Right lobe of liver (tissue), 6 donors: Measurements from ENCODE around the gene HCN4. TPM values are rescaled to one million over a fixed set of nuclear protein-coding genes. Genes with fewer than 3 reads are reported as not detected.

Experiments
- ATAC-seq, 4 donors: fragments of 200-7000 bp; cut with Tn5 transposase; one replicate each; pipeline ENCODE4 v1.9.1; 2020; ENCODE audit warnings: mild to moderate bottlenecking in 4 of 4, moderate library complexity in 4 of 4
- DNase-seq, 3 donors: peaks; one replicate each; pipeline ENCODE4 v3.0.0-alpha.2; 2020
- H3K27ac ChIP-seq, 3 donors: fragments of 200-600 bp; one replicate each; pipeline ENCODE4 v1.8.0; 2022
- H3K27me3 ChIP-seq, 2 donors: fragments of 200-600 bp; one replicate each; pipeline ENCODE4 v1.8.0; 2022
- H3K36me3 ChIP-seq, 4 donors: fragments of 200-600 bp; sonication (generic) in 1 of 4; one replicate each; pipeline versions ENCODE4 v1.5.1 to v1.8.0; 2017 to 2022; ENCODE audit warnings: control low read depth in 1 of 4
- H3K4me1 ChIP-seq, 4 donors: fragments of 200-600 bp; sonication (generic) in 1 of 4; one replicate each; pipeline versions ENCODE4 v1.5.1 to v1.8.0; 2017 to 2022; ENCODE audit warnings: control low read depth in 1 of 4
- H3K4me3 ChIP-seq, 3 donors: fragments of 200-600 bp; one replicate each; pipeline ENCODE4 v1.8.0; 2022
- H3K9me3 ChIP-seq, 4 donors: fragments of 200-600 bp; sonication (generic) in 1 of 4; one replicate each; pipeline versions ENCODE4 v1.5.1 to v1.8.0; 2017 to 2022; ENCODE audit warnings: control low read depth in 1 of 4
- POLR2A ChIP-seq: fragments of 450-650 bp; IDR thresholded peaks from one replicate; pipeline ENCODE4 v1.6.1; 2017; ENCODE audit warnings: antibody characterized with exemption, mild to moderate bottlenecking
- WGBS: methylation state at CpG from one replicate; pipeline ENCODE4 v1.1.6; 2018; ENCODE audit warnings: low coverage, low lambda C conversion rate; ENCODE audit not compliant: insufficient coverage; ENCODE audit errors: missing lambda C conversion rate; 5-methylcytosine and 5-hydroxymethylcytosine counted together
- intact Hi-C, 2 donors: fragments of 100-400 bp; cut with DNase I; formaldehyde crosslinking; loops; one replicate each; pipeline versions ENCODE4 v1.11.2 to v1.14.1; 2022
- total RNA-seq, 6 experiments: library from RNA; depleted of rRNA in 2 of 6; stranded (reverse); fragments of >200 nt in 2 of 6; fragmentation: NEBNext Ultra II Directional in 3 of 6; extraction: Animal tissue kit (Norgen Biotek cat#: 25700) in 3 of 6; gene quantifications; one replicate each; pipeline versions ENCODE4 v1.1.0 to v1.2.4, GENCODE V29; 2016 to 2023
- TF ChIP-seq, protein P1 (sequence below), 4 donors: fragments of 200-600 bp in 3 of 4; fragments of 450-650 bp in 1 of 4; IDR thresholded peaks; one replicate each; pipeline versions ENCODE4 v1.5.1 to v1.8.0; 2016 to 2022; ENCODE audit warnings: antibody characterized with exemption in 4 of 4, mild to moderate bottlenecking in 2 of 4
- donor health status: DM: no; HTN: yes; CAD: no.
- donor health status: DM: no; HTN: no; CAD: no.
- donor health status: DM: no; HTN: no; CAD: no.
- donor health status: DM: no; HTN: yes; CAD: no.
- donor health status: DM: no; HTN: yes; CAD: no.

Gene HCN4
- total RNA-seq, 6 experiments from 2014 or later: 0.06 TPM; not detected in 5

DNA sequence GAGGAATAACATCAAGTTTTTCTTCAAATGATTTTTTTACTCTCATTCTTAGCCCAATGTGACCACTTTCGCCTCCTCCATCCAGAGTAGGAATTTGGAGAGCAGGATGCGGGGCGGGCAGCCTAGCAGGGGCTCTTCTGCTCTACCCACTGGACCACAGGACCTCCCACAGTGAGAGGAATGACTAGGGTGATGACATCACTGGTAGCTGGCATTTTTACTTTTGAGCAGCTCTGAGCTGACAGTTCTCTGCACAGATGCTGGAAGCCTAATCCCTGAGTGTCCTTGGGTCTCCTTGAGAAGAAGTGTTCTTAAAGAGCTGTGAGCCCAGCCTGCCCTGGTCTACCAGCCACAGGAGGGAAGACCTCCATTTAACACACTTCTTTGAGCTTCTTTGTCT lies 1.4 kb upstream of the HCN4 start:
- Histone ChIP-seq H3K27ac (no peak overlapping the region), H3K4me3 (no peak overlapping the region), H3K36me3 (no peaks in the 10 kb centered on the region), H3K9me3 (no peaks in the 10 kb centered on the region), H3K4me1 (no peaks in the 10 kb centered on the region), H3K27me3 (peaks cover 0 to 32% of the 10 kb centered on the region in 2 donors)
- intact Hi-C loops: no loop called here
- DNase-seq (no peak), ATAC-seq (no peak)
- 33% methylated on average over 1 of the region's 3 CpGs for WGBS
- TF ChIP-seq POLR2A: no peak
- TF ChIP-seq, protein P1, sequence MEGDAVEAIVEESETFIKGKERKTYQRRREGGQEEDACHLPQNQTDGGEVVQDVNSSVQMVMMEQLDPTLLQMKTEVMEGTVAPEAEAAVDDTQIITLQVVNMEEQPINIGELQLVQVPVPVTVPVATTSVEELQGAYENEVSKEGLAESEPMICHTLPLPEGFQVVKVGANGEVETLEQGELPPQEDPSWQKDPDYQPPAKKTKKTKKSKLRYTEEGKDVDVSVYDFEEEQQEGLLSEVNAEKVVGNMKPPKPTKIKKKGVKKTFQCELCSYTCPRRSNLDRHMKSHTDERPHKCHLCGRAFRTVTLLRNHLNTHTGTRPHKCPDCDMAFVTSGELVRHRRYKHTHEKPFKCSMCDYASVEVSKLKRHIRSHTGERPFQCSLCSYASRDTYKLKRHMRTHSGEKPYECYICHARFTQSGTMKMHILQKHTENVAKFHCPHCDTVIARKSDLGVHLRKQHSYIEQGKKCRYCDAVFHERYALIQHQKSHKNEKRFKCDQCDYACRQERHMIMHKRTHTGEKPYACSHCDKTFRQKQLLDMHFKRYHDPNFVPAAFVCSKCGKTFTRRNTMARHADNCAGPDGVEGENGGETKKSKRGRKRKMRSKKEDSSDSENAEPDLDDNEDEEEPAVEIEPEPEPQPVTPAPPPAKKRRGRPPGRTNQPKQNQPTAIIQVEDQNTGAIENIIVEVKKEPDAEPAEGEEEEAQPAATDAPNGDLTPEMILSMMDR (IDR thresholded peaks at IDR 0.05): no peak

DNA sequence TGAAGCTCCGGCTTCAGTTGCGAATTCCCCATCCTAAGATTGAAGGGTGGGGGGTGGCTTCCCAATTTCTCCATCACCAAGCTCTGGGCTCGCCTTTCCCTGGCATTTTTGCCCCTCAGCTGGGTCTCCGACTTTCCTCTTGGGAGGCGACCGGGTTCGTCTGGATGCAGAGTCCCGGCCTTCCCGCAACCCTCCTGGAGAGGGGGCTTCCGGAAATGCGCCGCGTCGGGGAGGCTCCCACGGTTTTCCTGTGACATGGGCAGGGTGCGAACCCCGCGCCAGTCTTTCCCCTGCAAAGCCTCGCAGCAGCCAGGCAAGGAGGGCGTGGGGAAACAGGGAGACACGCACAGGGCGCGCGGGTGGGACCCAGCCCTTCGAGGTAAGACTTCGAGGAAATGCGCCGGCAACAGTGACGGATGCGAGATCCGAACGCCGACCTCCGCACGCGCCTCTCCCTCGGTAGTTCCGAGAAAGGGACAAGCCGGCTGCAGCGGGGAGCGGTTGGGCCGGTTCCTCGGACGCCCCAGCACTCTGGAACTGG lies 466 bp upstream of the HCN4 start:
- H3K27me3 ChIP-seq: peaks cover 0 to 32% of the 10 kb centered on the region in 2 donors
- H3K27ac ChIP-seq: no peak overlapping the region
- ATAC-seq: no peak
- no peak for DNase-seq
- no peaks in the 10 kb centered on the region for H3K9me3 ChIP-seq
- 2% methylated on average over 6 of the region's 44 CpGs for WGBS
- no peak for TF ChIP-seq POLR2A
- TF ChIP-seq, protein P1 (IDR thresholded peaks at IDR 0.05): no peak
- intact Hi-C loops: no loop called here
- H3K4me3 ChIP-seq: no peak overlapping the region
- H3K4me1 ChIP-seq: no peaks in the 10 kb centered on the region
- H3K36me3 ChIP-seq: no peaks in the 10 kb centered on the region

DNA sequence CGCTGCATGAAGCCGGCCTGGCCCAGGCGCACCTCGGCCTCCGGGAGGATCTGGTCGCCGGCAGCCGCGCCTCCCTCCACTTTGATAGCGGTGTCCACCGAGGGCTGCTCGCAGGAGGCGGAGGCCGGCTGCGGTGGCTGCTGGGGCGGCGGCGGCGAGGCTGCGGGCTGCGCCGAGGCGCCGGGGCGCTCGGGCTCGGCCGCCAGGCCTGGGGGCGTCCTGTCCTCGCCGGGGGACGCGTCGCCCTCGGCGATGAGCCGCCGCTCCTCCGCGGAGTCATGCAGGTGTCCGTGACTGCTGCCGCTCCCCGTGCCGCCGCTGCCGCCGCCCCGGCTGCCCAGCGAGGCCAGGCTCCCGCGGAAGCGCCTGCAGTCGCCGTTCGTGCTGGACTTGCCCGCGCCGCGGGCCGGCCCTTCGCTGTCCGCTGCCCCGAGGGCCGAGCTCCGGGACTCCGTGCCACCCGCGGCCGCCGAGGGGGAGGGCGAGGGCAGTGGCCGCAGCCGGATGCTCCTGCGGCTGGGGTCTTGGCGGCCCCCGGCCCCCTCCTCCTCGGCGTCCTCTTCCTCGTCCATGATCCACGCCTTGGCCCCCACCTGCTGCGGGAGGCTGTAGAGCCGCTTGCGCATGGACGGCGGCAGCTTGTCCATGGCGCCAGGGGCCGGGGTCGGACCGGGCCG lies 996 bp downstream of the HCN4 start:
- 0% methylated on average over 1 of the region's 90 CpGs for WGBS
- Histone ChIP-seq H3K27ac (no peak overlapping the region), H3K9me3 (no peaks in the 10 kb centered on the region), H3K4me1 (no peaks in the 10 kb centered on the region), H3K27me3 (peaks cover 0 to 32% of the 10 kb centered on the region in 2 donors), H3K4me3 (peak overlapping the region in 1 of 3 donors; percentile 35), H3K36me3 (no peaks in the 10 kb centered on the region)
- ATAC-seq (no peak), DNase-seq (no peak)
- TF ChIP-seq POLR2A: no peak
- TF ChIP-seq, protein P1 (IDR thresholded peaks at IDR 0.05): no peak
- intact Hi-C loops: no loop called here

DNA sequence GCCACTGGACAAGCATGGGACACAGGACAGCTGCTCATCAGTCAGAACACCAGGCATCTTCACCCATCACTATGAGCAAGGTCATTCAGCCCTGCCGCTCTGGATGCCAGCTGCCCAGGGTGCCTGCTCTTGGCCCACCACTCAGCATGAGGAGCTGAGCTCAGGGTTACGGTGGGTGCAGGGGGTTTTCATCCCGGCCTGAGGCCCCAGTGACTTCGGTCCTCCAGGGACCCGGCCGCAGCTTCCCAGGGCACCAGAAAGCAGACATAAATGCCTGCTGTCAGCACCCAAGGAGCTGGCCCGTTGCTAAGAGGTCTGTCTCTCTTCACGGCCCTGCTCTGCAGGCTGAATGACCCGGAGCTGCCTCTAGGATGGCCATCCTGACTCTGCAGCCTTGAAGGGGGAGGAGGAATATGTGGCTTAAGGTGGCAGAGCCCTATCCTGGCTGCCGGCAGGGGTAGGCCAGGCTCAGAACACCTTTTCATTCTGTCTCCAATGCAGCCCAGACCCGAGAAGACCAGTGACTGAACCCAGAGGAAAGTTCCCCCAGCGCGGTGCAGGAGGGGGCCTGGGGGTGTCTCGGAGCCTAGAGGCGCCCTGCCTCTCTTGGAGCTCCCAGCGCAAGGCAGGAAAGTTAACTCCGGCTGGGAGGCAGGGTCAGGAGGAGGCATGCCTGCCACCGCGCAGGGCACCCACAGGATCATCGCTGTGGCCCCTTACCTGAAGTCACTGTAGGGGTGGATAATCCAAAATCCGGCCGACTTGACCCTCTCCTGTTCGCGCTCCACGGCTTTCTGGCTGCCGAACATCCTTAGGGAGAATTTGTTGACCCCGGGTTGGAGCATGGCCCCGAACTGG lies 1.8 kb downstream of the HCN4 start:
- intact Hi-C loops: no loop called here

More for the DNA sequence above, 1.8 kb downstream of the HCN4 start:
- Histone ChIP-seq H3K4me1 (no peaks in the 10 kb centered on the region), H3K4me3 (no peak overlapping the region), H3K27ac (no peak overlapping the region), H3K27me3 (peaks cover 0 to 32% of the 10 kb centered on the region in 2 donors), H3K9me3 (no peaks in the 10 kb centered on the region), H3K36me3 (no peaks in the 10 kb centered on the region)
- ATAC-seq (no peak), DNase-seq (no peak)
- no CpG with 5 or more reads among the region's 28 CpGs for WGBS
- no peak for TF ChIP-seq POLR2A
- TF ChIP-seq, protein P1 (IDR thresholded peaks at IDR 0.05): no peak
